Activated naive CD8-positive, alpha-beta T cell treated with anti-CD3 and anti-CD28 coated beads, Interleukin-2, amount 50 U/mL, for 24 hours (primary cell): ENCODE measurements around the gene KCNK18.
A peak's percentile ranks its signal among the peaks of the same experiment; 100 is the strongest.

Experiments
- ATAC-seq: fragments of 150-1000 bp; cut with Tn5 transposase; one replicate; pipeline ENCODE4 v1.10.0; 2021
- DNase-seq: peaks from one replicate; pipeline ENCODE4 v3.0.0; 2021
- H3K27ac Mint-ChIP-seq: one replicate; pipeline ENCODE4 v1.8.0; 2021; ENCODE audit warnings: mild to moderate bottlenecking, mixed read lengths
- H3K27me3 Mint-ChIP-seq: one replicate; pipeline ENCODE4 v1.8.0; 2021; ENCODE audit warnings: mixed read lengths
- H3K36me3 Mint-ChIP-seq: one replicate; pipeline ENCODE4 v1.8.0; 2021; ENCODE audit warnings: low read depth, mixed read lengths
- H3K4me1 Mint-ChIP-seq: one replicate; pipeline ENCODE4 v1.8.0; 2021; ENCODE audit warnings: mixed read lengths
- H3K4me3 Mint-ChIP-seq: one replicate; pipeline ENCODE4 v1.8.0; 2021; ENCODE audit warnings: mild to moderate bottlenecking, moderate library complexity, mixed read lengths
- H3K9me3 Mint-ChIP-seq: one replicate; pipeline ENCODE4 v1.8.0; 2021; ENCODE audit warnings: mixed read lengths

The KCNK18 gene

DNA sequence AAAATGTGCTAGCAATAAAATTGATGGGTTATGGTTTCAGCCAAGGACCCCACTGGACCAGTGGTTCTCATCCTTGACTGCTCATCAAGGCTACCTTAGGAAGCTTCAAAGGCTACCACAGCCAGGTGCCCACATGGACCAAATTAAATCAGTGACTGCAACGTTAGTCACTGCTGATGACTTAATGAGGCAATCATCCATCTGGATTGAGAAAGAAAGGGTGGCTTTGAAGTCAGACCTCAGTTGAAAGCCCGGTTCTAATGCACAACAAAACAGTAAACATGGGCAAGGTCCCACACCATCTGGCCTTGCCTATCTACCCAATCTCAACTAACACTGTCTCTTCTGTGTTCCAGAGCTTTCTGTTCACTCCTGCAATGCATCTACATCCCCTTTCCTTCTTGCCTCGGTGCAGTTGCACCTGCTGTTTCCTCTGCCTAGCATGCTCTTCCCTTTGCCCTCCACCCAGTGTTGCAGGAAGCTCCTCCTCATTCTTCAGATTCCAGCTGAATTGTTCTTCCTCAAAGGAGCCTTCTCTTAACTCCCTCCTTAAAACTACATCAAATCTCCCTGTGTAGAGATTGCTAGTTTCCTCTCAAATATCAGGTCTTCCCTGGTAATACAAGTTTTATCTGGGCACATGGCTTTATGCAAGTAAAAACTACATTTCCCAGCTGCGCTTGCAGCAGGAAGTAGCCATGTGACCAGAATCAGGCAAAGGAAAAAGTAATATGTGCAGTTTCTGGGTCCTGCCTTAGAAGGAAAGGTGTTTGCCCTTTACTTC lies 10.3 kb upstream of the KCNK18 start:
- Mint-ChIP-seq H3K9me3 (peaks cover 3% of the 10 kb centered on the region), H3K36me3 (no peaks in the 10 kb centered on the region), H3K27me3 (no peaks in the 10 kb centered on the region), H3K4me1 (no peaks in the 10 kb centered on the region), H3K4me3 (no peak overlapping the region), H3K27ac (no peak overlapping the region)
- no peak for DNase-seq
- no peak for ATAC-seq

DNA sequence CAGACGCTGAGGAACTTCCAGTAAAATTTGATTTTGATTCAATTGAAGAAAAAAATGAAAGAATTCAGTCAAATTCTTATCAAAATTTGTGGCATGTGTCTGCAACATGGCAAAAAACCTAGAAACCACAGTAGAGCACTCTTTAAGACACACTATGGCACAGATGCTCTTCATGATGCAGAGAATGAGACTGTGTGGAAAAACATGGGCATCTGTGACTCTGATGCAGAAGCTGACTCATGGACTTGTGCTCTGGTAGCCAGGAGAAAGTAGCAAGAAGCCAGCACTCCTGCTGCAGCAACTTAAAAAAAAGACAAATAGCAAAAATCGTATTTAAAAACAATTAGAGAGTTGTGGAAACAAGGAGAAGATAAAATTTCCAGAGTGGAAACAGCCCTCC lies 8.9 kb upstream of the KCNK18 start:
- Mint-ChIP-seq H3K4me3 (no peak overlapping the region), H3K27ac (no peak overlapping the region), H3K9me3 (peaks cover 3% of the 10 kb centered on the region), H3K27me3 (no peaks in the 10 kb centered on the region), H3K4me1 (no peaks in the 10 kb centered on the region), H3K36me3 (no peaks in the 10 kb centered on the region)
- no peak for ATAC-seq
- no peak for DNase-seq

DNA sequence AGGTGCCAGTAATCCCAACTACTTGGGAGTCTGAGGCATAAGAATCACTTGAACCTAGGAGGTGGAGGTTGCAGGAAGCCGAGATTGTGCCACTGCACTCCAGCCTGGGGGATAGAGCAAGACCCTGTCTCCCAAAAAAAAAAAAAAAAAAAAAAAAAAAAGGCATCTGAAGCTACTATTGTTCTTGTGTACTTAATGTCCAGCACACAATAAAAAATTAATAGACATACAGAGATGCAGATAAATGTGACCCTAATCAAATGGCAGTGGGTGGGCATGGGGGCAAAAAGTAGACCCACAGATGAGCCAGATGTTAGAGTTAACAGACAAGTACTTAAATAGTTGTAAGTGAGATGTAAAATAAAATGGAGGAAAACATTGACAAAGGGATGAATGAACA lies 7.7 kb upstream of the KCNK18 start:
- Mint-ChIP-seq H3K4me3 (no peak overlapping the region), H3K4me1 (no peaks in the 10 kb centered on the region), H3K9me3 (peaks cover 3% of the 10 kb centered on the region), H3K27ac (no peak overlapping the region), H3K27me3 (no peaks in the 10 kb centered on the region), H3K36me3 (no peaks in the 10 kb centered on the region)
- DNase-seq: no peak
- no peak for ATAC-seq

GRCh38 chr10:117198088-117198487 lies 799 bp downstream of the KCNK18 start:
- no peak for DNase-seq
- H3K36me3 Mint-ChIP-seq: no peaks in the 10 kb centered on the region
- no peak overlapping the region for H3K4me3 Mint-ChIP-seq
- no peaks in the 10 kb centered on the region for H3K9me3 Mint-ChIP-seq
- H3K4me1 Mint-ChIP-seq: no peaks in the 10 kb centered on the region
- no peak for ATAC-seq
- no peak overlapping the region for H3K27ac Mint-ChIP-seq
- H3K27me3 Mint-ChIP-seq: peaks cover 3% of the 10 kb centered on the region

DNA sequence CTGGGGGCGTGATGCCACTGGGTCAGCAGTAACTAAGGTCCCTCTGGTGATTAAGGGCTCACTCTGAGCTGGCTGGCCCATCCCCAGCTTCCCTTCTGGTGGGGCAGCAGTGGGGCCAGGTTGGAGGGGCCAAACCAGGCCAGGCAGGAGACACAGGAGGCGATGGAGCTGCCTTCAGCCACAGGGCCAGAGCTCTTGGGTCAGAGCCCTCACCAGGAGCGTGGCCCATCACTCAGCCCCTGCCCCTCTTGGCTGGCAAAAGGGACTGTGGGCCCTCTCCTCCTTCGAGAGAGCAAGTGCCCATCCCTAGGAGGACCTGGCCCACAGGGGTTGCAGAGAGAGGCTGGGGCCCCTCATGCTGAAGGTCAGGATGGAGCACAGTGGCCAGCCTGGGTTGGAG lies 4.5 kb downstream of the KCNK18 start:
- H3K4me1 Mint-ChIP-seq: no peaks in the 10 kb centered on the region
- H3K9me3 Mint-ChIP-seq: no peaks in the 10 kb centered on the region
- ATAC-seq (no peak), DNase-seq (no peak)
- H3K27ac Mint-ChIP-seq: no peak overlapping the region
- H3K4me3 Mint-ChIP-seq: no peak overlapping the region
- H3K36me3 Mint-ChIP-seq: no peaks in the 10 kb centered on the region
- peaks cover 4% of the 10 kb centered on the region for H3K27me3 Mint-ChIP-seq

- DNase-seq (no peak), ATAC-seq (no peak)
- Mint-ChIP-seq H3K9me3 (no peaks in the 10 kb centered on the region), H3K4me3 (no peak overlapping the region), H3K27me3 (peaks cover 11% of the 10 kb centered on the region), H3K4me1 (no peaks in the 10 kb centered on the region), H3K36me3 (no peaks in the 10 kb centered on the region), H3K27ac (no peak overlapping the region)
These were observed 7.0 kb downstream of the KCNK18 start for GRCh38 chr10:117204316-117204715.

GRCh38 chr10:117212176-117212575 lies 14.9 kb downstream of the KCNK18 start:
- H3K36me3 Mint-ChIP-seq: no peaks in the 10 kb centered on the region
- peaks cover 22% of the 10 kb centered on the region for H3K9me3 Mint-ChIP-seq
- peaks cover 4% of the 10 kb centered on the region for H3K4me1 Mint-ChIP-seq
- ATAC-seq (no peak), DNase-seq (no peak)
- peaks cover 37% of the 10 kb centered on the region for H3K27me3 Mint-ChIP-seq
- H3K27ac Mint-ChIP-seq: no peak overlapping the region
- H3K4me3 Mint-ChIP-seq: no peak overlapping the region

DNA sequence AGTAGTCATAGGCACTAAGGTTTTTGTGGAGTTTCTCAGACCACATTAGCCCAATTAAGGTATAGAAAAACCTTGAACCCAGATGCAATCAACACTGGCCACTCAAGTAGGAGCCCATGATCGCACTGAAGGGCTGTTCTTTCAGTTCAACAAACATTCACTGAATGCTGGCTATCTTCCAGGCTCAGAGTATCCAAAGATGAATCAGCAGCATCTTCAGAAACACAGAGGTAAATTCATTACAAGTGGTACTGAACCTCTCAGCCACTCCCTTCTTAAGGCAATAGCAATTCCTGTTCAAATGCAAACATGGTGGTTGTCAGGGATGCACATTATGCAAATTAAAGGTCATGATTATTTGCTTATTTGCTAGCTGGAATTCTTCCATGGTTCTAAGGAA lies 17.1 kb downstream of the KCNK18 start:
- Mint-ChIP-seq H3K4me1 (peaks cover 8% of the 10 kb centered on the region), H3K36me3 (no peaks in the 10 kb centered on the region), H3K9me3 (peaks cover 22% of the 10 kb centered on the region), H3K4me3 (no peak overlapping the region), H3K27me3 (peaks cover 39% of the 10 kb centered on the region), H3K27ac (no peak overlapping the region)
- ATAC-seq (no peak), DNase-seq (no peak)

- DNase-seq: no peak
- Mint-ChIP-seq H3K4me3 (no peak overlapping the region), H3K36me3 (no peaks in the 10 kb centered on the region), H3K27ac (no peak overlapping the region), H3K4me1 (peaks cover 8% of the 10 kb centered on the region), H3K9me3 (peaks cover 22% of the 10 kb centered on the region), H3K27me3 (peaks cover 39% of the 10 kb centered on the region)
- no peak for ATAC-seq
These were observed 17.8 kb downstream of the KCNK18 start for GRCh38 chr10:117215079-117215478.

DNA sequence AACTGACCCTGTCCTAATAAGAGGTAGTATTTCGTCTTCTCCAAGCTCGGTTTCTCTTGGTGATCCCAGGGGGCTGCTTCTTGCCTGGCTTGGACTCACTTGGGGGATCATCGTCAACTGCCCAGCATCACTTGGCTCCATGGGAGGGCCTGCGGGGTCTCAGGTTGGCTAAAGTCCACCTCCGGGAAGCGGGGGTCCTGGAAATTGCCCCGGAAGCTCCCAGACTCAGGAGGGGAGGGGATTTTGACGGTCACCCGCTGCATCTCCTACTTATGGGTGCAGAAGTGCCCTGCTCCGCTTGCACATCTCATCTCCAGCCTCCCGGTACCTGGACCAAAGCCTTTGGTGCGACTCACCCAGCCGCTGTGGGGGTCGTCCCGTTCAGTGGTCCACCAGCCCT lies 18.7 kb downstream of the KCNK18 start:
- H3K27ac Mint-ChIP-seq: no peak overlapping the region
- no peak overlapping the region for H3K4me3 Mint-ChIP-seq
- peaks cover 22% of the 10 kb centered on the region for H3K9me3 Mint-ChIP-seq
- peaks cover 39% of the 10 kb centered on the region for H3K27me3 Mint-ChIP-seq
- ATAC-seq: no peak
- H3K36me3 Mint-ChIP-seq: no peaks in the 10 kb centered on the region
- H3K4me1 Mint-ChIP-seq: peaks cover 8% of the 10 kb centered on the region
- no peak for DNase-seq

DNA sequence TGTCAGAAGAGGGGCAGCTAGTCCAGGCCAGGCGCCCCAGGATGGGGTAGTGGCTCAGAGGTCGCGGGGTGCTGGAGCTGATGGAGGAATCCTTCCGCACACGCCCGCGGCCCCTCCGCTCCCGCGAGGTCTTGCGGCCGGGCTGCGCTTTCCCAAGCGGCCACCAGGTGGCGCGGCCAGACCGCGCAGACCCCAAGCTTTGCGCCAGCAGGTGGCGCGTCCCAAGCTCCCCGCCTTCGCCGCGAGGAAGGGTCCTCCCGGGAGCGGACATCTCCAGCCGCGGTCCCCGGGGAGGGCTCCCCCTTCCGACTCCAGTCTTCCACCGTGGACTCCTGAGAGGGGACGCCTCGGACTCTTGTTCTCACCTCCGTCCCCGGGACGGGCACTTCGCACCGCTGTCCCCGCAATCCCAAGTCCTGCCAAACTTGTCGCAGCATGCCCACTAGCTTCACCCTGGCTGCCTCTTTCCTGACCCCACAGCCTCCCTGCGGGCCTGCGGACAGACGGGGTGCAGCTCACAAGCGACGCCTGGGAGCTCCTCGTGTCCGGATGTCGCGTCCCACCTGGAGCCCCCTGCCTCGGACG lies 19.4 kb downstream of the KCNK18 start:
- no peak overlapping the region for H3K27ac Mint-ChIP-seq

DNA sequence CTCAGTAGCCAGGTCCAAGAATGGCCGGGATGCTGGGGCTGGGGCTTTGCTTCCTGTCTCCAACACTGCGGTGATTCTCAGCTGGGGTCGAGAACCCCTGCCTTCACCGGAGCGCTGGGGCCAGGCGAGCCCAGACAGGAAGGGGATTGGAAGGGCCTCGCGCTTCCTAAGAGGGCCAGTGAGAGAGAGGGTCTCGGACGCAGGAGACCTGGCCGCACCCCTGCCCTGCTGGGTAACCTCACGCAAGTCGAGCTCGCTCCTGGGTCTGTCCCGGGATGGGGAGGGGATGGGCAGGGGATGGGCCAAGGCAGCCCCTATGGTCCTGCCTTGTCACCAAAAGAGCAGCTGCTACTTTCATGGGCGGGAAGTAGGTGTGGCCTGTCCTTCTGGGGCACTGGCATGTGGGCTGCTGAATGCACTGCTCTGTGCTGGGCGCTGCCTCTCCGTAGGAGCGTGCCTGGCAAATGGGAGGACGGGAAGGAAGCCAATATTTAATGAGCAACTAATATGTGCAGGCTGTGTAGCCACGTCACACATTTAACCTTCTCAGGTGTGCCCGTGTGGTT lies 20.0 kb downstream of the KCNK18 start:
- Mint-ChIP-seq H3K27ac (no peak overlapping the region), H3K4me3 (peak overlapping the region; percentile 68), H3K27me3 (peaks cover 40% of the 10 kb centered on the region), H3K4me1 (peaks cover 8% of the 10 kb centered on the region), H3K36me3 (no peaks in the 10 kb centered on the region), H3K9me3 (peaks cover 9% of the 10 kb centered on the region)
- ATAC-seq (no peak), DNase-seq (peak; percentile 19)

More for the DNA sequence above, 19.4 kb downstream of the KCNK18 start:
- Mint-ChIP-seq H3K4me3 (peak overlapping the region; percentile 68), H3K36me3 (no peaks in the 10 kb centered on the region), H3K9me3 (peaks cover 15% of the 10 kb centered on the region), H3K4me1 (peaks cover 8% of the 10 kb centered on the region), H3K27me3 (peaks cover 37% of the 10 kb centered on the region)
- DNase-seq (peak; percentile 79), ATAC-seq (peak; percentile 83)

GRCh38 chr10:117218654-117219053 lies 21.4 kb downstream of the KCNK18 start:
- H3K4me1 Mint-ChIP-seq: peaks cover 8% of the 10 kb centered on the region
- no peak for DNase-seq
- no peak for ATAC-seq
- H3K36me3 Mint-ChIP-seq: no peaks in the 10 kb centered on the region
- H3K4me3 Mint-ChIP-seq: no peak overlapping the region
- no peaks in the 10 kb centered on the region for H3K9me3 Mint-ChIP-seq
- peaks cover 33% of the 10 kb centered on the region for H3K27me3 Mint-ChIP-seq
- no peak overlapping the region for H3K27ac Mint-ChIP-seq

DNA sequence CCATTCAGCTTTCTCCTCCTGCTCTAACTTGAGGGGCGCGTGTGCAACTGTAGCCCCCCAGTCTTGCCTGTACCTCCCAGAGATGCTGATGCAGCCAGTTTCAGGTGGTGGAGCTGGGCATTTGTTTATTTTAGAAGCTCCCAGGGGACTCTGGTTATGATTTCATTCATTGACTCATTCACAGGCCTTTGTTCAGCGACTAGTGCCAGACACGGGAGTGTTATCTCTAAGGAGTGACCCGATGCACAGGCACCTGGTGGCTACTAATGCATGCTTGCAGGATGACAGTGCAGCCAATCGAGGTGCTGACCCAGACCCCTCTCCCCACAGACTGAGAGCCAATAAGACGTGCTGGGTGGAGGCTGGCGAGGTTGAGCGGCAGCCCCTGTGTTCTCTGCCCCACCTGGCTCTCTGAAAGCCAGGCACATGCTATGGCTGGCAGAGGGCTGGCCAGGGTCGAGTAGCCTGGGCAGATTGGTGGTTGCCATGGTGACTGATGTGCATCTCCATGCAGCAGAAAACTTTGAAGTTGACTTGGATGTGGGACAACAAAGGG lies 23.9 kb downstream of the KCNK18 start:
- ATAC-seq (no peak), DNase-seq (no peak)
- Mint-ChIP-seq H3K36me3 (no peaks in the 10 kb centered on the region), H3K27me3 (peaks cover 24% of the 10 kb centered on the region), H3K27ac (no peak overlapping the region), H3K9me3 (no peaks in the 10 kb centered on the region), H3K4me1 (peaks cover 8% of the 10 kb centered on the region), H3K4me3 (no peak overlapping the region)

DNA sequence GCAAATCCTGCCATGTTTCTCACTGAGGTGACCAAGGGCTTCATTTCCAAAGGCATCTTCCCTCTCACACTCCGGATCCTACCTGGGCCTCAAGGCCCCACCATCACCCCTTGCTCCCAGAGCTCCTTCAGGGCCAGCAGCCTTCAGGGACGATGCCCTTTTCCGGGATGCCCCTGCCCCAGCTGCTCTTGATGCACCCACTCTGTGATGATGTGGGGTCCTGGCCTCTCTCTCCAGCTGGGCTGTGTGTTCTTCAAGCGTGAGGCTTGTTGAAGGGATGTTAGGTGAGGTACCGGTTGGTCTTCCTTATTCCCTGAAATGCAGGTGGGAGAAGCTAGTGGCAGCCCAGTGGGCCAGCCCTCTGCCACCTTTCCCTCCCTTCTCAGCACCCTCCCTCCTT lies 25.3 kb downstream of the KCNK18 start:
- Mint-ChIP-seq H3K27ac (no peak overlapping the region), H3K4me3 (no peak overlapping the region), H3K4me1 (no peaks in the 10 kb centered on the region), H3K27me3 (peaks cover 30% of the 10 kb centered on the region), H3K9me3 (no peaks in the 10 kb centered on the region), H3K36me3 (no peaks in the 10 kb centered on the region)
- ATAC-seq (no peak), DNase-seq (no peak)
